GM21786 (cell line): ENCODE measurements around the gene CDHR3.
"Not testable (repeated sequence)": the region's sequence is repeated elsewhere in the genome, so short reads cannot be mapped to it uniquely, and the experiment has no call there.

Experiments used
- ATAC-seq: cut with Tn5 transposase; IDR thresholded peaks from one replicate; pipeline ENCODE4 v1.9.1; 2021; ENCODE audit not compliant: unreplicated experiment

CDHR3 gene

DNA sequence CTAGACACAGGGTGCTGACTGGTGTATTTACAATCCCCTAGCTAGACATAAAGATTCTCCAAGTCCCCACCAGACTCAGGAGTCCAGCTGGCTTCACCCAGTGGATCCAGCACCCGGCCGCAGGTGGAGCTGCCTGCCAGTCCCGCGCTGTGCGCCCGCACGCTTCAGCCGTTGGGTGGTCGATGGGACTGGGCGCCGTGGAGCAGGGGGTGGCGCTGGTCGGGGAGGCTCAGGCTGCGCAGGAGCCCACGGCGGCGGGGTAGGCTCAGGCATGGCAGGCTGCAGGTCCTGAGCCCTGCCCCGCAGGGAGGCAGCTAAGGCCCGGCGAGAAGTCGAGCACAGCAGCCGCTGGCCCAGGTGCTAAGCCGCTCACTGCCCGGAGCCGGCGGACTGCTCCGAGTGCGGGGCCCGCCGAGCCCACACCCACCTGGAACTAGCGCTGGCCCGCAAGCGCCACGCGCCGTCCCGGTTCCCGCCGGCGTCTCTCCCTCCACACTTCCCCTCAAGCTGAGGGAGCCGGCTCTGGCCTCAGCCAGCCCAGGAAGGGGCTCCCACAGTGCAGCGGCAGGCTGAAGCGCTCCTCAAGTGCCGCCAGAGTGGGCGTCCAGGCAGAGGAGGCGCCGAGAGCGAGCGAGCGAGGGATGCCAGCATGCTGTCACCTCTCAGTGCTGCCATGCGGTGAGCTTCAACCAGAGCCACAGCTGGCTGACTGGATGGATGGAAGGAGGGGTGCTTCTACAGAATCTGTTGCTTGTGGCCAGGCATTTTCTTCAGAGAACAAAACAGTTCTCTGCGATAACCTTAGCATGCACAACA, 7.2 kb upstream of the CDHR3 start:
- not testable (repeated sequence) for ATAC-seq

DNA sequence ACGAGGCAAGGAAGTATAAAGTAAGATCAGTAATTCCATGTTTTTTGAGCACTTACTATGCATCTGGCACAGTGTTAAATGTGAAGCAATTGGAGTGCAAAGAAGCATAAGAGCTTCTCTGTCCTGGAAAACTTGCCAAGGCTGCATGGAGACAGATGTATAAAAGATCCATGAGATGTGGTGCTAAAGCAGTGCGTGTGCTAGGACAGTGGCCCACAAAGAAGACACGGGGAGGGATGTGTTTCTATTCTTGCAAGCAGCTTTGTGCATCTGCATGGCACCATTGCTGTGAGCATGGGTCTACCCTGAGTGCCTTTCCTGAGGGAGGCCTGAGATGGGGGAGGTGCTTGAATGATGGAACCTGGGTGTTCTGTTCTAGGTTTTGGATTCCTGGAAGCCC, 5.1 kb upstream of the CDHR3 start:
- ATAC-seq, result no peak

DNA sequence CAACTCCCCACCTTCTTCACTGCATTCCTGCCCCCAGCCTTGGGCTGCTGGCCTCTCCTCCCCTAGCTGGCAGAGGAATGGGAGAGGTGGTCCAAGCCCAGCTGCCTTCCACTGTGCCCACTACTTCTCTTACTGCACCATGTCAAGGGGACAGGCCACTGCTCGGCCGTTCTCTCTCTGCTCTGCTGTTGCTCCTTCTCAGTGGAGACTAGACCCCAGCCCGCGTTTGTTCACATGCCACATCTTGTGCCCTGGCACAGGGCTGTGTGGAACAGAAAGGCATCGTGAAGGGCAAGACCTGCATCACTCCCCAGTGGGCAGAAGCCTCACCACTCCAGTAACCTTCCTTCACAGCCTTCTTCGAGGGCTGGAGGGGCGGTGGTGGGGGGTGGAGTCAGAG, 711 bp upstream of the CDHR3 start:
- ATAC-seq, result no peak

DNA sequence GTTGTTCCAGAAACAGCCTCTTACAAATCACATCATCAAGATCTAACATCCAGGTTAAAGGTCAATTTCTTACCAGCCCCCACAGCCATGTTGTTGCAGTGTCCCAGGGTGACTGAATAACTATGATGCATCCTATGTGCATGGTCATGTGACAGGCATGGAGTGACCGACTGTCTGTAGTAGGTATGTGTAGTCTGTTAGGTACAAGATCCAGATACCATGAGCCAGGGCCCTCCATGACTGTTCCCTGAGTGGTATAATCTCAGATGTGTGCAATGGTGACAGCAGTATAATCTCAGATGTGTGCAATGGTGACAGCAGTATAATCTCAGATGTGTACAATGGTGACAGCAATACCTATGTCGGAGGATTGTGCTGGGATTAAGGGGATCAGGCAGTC, 8.8 kb downstream of the CDHR3 start:
- ATAC-seq, result no peak

DNA sequence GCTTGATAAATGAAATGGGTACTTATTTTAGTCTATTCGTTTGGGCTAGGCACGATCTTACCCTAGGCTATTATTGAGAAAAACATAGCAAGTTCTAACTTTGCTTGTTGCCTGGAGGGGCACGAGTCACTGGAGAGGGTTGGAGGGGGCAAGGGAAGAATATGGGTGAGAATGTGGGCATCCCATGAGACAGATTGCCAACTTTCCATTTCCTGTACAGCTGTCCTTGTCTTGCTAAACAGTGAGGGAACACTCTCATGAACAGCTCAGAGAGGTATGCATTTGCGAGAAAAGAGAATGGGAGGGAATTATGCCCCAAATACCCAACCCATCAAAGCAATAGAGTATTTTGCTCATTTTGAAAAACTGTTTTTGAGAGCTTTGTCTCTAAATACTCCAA, 9.2 kb downstream of the CDHR3 start:
- ATAC-seq, result no peak

DNA sequence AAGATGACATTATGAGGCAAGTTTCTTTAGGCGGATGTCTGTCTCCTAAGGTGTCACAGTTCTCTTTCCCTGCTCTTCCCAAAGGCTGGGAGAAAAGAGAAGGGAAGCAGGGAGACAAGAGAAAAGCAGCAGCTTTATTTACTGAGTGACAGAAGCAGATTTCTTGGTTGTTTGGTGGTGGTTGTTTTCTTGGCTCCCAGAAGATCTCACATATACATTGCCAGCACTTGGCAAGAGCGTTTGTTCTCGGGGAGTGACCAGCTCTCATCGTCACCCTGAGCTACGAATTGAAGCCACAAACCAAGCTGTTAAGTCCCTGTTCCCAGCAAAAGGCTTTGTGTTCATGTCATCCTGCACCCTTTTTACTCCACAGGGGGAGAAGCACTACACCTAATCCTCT, 11.4 kb downstream of the CDHR3 start:
- ATAC-seq, result no peak

DNA sequence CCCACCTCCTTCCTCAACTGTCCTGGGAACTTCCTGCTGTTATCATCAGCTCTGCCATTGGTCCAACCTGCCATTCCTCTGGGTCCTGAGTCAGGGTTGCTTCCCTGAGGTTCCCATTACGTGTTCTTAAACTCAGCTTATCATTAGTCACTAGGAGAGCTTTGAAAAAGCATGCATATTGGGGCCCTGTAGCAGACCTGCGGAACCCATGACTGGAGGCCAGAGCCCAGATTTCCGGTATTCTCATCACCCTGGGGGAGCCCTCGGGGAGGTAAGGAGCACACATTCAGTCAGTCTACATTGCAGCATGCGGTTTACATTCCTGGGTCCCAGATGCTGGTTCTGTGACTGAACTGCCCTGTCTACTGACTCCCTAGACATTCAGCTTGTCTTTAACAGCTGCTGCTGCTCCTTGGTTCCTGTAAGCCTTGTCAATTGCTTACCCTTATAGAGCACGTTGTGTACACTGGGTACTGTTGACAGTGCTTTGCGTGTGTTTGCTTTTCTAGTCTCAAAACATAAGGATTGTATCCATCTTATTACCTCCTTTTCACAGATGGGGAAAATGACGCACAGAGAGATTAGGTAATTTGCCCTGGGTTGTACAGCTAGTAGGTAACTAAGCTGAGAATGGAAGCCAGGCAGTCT, 12.8 kb downstream of the CDHR3 start:
- no peak for ATAC-seq

DNA sequence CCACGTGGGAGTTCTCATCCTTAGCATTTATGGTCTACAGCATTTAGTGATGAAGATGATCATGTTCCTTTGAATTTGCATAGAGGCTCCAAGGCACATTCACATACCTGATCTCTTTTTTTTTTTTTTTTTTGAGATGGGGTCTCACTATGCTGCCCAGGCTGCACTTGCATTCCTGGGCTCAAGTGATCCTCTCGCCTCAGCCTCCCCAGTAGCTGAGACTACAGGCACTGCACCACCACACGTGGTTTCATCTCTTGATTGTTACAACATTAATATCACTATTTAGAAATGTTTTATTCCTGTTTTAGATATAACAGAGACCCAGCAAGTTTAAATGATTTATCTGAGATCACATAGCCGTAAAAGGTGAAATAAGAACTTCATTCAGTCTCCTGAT, 13.8 kb downstream of the CDHR3 start:
- no peak for ATAC-seq

DNA sequence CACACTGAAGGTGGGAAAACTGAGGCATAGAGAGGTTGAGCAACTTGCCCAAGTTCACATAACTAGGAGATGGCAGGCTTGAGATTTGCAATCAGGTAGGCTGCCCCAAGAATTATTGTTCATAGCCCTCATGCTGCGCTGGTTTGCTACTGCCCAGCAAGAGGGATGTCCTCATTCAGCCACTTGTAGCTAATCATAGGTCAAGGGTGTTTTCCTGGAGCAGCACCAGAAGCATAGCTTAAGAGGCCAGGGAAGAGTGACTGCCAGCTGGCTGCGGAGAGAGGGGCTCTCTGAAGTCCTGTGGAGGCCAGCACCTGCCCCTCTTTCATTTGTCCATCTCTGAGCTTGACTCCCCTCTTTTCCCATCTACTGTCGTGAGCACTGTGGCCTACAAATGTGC, 15.0 kb downstream of the CDHR3 start:
- ATAC-seq, result no peak

DNA sequence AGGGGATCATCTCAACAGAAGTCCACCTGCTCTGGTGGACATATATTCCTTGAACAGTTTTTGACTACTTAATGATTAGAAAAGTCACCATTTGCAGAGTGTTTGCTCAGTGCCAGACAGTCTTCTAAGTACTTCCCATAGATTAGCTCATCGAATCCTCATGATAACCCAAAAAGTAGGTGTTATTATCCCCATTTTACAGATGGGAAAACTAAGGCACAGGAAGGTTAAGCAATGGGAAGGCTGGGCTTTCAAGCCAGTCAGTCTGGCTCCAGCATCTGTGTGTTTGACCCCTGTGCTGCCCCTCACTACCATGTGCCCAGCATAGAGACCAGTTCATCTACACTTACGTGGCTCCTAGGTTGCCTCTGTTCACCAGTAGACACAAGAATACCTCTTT, 15.9 kb downstream of the CDHR3 start:
- no peak for ATAC-seq

DNA sequence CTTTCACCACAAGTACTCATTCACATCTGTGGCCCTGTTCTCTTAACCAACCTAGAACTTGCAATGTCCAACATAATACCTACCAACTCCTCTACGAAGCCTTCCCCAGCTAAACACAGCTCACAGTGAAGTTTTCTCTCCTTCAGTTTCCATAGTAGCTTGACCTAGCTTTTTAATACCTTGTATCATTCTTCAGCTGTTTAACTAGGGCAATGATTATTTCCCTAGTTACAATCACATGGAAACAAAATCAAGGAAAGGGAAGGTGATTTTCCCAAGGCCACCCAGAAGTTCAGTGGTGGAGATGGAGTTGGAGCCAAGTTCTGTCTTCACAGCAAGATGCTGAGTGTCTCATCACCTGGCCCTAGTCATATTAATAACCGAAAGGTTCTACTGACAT, 16.3 kb downstream of the CDHR3 start:
- ATAC-seq, result no peak

DNA sequence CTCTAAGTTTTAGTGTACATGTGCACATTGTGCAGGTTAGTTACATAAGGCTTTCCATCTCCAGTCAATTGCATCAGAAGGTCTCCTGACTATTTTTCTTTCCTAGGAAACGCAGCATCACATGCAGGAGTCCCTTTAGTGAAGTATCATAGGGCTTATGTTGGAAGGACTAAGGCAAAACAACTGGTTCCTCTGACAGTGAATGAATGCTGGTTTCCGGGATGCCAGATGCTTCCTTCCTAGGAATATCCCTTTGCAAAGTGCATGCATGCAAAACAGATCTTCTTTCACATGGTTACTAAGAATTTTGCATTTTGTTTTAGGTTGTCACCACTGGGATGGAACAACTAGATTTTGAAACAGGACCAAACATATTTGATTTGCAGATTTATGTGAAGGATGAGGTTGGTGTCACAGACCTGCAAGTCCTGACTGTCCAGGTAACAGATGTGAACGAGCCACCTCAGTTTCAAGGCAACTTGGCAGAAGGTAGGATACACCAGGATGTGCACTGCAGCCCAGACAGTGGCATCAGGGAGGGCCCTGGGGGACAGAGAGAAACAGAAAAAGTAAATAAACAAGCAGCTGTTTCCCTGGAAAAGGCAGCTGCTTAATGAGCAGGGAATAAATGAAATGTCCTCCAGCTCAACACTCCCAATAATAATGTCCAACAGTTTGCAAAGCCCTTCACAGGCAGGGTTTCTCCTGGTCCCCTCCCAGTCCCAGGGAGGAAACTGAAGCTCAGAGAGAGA, 17.8 kb downstream of the CDHR3 start:
- no peak for ATAC-seq

DNA sequence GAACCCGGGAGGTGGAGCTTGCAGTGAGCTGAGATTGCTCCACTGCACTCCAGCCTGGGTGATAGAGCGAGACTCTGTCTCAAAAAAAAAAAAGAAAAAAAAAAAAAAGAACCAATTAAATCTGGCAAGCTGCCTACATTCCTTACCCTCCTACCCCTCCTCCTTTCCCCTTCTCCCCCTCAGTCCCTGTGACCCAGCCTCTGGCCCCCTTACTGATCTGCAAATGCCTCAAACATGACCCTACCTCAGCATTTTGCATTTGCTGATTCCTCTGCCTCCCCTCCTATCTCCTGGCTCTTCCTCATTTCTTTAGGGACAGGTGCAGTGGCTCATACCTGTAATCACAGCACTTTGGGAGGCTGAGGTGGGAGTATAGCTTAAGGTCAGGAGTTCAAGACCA, 19.3 kb downstream of the CDHR3 start:
- no peak for ATAC-seq

DNA sequence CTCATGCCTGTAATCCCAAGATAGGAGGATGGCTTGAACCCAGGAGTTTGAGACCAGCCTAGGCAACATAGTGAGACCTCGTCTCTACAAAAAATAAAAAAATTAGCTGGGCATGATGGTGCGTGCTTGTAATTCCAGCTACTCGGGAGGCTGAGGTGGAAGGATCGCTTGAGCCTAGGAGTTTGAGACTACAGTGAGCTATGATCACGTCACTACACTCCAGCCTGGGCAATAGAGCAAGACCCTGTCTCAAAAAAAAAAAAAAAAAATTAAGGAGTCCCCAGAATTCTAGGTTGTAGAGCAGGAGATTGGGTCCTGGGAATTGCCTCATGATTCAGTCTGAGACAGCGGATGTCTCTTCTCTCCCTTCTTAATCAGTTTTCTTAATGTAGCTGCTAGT, 21.7 kb downstream of the CDHR3 start:
- ATAC-seq, result not testable (repeated sequence)

DNA sequence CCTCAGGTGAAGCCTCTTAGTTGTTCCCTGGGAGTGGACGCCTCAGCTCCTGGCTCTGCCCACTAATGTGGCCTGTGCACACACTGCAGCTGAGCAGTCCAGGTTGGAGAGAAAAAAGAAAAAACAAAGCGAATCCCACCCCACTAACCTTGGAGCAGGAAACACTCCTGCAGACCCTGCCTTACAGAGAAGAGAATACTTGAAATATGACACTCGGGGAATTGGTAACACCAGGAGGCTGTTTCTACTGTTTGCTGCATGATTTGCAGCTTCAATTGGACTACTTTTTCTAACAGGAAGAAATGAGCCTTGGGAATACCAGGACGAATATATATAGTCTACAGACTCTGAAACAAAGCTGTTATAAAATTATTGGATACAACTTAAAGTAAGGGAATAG, 22.2 kb downstream of the CDHR3 start:
- ATAC-seq, result no peak

DNA sequence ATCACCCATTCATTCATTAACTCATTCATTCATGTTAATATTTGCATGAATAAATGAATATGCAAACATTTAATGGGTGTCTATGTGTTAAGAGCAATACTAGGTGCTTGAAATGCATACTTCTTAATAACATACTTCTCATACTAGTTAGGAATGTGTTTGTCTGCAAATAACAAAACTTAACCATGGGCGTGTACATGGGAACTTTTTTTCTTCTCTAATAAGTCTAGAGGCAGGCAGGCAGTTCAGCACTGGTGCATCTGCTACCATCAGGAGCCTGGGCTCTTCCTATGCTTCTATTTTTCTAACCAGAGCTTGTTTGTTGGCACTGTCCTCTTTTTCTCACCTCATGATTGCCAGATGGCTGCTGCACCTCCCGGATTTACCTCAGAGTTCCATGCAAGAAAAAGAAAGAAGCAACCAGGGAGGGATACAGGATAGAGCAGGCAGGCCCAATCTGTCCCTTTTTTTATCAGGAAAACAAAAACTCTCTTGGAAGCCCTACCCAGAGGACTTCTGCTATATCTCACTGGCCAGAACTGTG, 22.7 kb downstream of the CDHR3 start:
- ATAC-seq, result no peak

DNA sequence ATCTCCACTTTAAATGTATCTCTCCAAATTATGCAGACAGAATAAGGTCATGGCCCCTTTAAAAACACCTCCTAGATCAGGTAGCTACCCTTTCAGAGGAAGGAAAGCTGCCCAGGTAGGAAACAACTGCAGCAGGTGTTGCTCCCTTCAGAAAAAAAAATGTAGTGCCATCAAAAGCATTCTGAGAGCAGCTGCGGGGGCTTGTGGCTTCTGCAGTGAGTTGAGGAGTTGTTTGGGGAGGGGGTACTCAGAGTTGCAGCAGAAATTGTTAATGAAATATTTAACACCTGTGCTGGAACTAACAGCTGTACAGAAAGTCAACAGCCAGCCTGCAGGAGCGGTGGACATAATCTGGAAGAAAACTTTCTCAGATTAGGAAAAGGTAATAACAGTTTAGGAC, 24.0 kb downstream of the CDHR3 start:
- no peak for ATAC-seq

DNA sequence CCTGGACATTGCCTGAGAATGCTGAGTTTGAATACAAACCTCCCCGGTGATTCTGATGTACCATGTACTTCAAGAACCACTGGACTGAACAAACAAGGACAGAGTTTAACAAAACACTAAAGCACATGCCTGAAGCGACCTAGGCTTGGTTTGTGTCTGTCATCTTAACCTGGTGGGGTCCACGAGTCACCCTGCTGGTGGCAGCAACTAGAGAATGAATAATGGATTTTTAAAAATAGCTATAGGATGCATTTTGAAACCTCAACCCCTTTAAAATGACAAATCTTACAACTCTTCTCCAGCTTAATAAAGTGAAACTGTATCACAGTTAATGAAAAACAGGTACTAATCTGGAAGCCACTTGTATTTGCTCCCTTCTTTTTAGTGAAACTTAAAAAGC, 25.2 kb downstream of the CDHR3 start:
- ATAC-seq, result no peak

DNA sequence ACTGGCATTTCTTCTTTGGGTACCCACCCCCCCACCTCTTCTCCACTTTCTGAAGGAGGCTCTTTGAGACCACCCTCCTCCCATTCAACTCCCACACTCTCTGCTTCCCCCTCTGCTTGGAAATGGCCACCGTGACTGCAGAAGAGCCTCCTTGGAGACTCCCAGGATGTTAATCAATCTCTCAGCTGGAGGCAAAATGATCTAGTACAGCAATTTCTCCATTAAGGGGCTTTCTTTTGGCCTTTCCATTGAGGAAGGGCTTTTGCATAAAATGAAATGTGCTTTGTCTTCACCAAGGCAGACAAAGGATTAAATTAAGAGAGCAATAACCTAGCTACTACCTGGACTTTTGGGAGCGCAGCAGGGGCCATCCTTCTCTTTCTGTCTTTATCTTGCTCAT, 26.1 kb downstream of the CDHR3 start:
- ATAC-seq, result no peak

DNA sequence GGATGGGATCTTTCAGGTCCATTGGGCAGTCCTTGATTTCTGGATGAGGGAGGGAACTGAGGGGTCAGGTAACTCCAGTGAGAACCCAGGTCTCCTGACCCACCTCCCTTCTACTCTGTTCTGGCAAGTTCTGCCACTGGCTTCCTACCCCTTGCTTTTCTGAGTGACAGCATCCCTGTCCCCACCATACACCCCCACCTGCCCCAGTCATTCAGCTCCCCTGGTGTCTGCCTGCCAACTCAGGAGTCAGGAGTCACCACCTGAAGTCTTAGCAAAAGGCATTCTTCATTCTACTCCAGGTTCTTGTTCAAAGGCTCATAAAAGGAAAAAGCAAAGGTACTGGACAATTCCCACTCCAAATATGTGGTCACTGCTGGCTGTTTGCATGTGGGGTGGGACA, 26.6 kb downstream of the CDHR3 start:
- ATAC-seq, result no peak

DNA sequence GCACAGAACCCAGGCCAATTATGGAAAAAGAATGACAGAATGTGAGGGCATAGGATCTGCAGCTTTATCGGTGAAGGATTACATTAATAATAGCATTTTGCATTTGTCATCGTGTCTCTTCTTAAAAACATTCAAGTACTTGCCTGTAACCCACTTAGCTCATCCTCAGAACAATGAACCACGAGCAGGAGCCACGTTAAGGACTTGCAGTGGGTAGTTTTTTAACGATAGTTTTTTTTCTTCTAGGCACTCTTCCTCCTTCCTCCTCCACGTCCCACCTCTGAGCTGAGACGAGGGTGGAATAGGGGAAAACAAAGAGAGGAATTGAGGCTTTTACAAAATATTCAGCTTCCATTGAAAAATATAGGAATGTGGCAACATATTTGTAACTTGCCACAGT, 27.1 kb downstream of the CDHR3 start:
- ATAC-seq, result no peak
